ENCODE results near the gene CHPF. TPM values are rescaled to one million over a fixed set of nuclear protein-coding genes. Genes with fewer than 3 reads are reported as not detected.

Gene CHPF
- total RNA-seq, 6 donors from 2014 or later = 41.9 to 125 (median 60.2) TPM

- Histone ChIP-seq H3K4me1 (peaks cover 0 to 24% (median 12%) of the 10 kb centered on the region in 4 donors), H3K9me3 (no peaks in the 10 kb centered on the region), H3K27ac (no peak overlapping the region), H3K27me3 (peaks cover 0 to 4% (median 0%) of the 10 kb centered on the region in 4 donors), H3K4me3 (no peak overlapping the region), H3K36me3 (no peaks in the 10 kb centered on the region)
- ATAC-seq (ENCODE audit: low FRiP score in 2 of 2) (no peak), DNase-seq (no peak)
- 83 to 84% methylated on average over 5 of the region's 5 CpGs for WGBS, 2 donors
- no peak for TF ChIP-seq CTCF (IDR thresholded peaks at IDR 0.05)
- TF ChIP-seq POLR2A (IDR thresholded peaks at IDR 0.05) = no peak
- no peak for TF ChIP-seq POLR2AphosphoS5 (IDR thresholded peaks at IDR 0.05)
- TF ChIP-seq EP300 (IDR thresholded peaks at IDR 0.05) = no peak
These were observed 29.6 kb upstream of the CHPF start for GRCh38 chr2:219573166-219573565.

GRCh38 chr2:219572237-219573001 lies 28.8 kb upstream of the CHPF start, which contains the start of gene INHA:
Gene INHA (plus strand): TSS chr2:219572310. CDS start chr2:219572375, 65 bp downstream.
- peak within 1 kb of the TSS; percentile 72 to 86 (median 82) for H3K27ac ChIP-seq
- TF ChIP-seq EP300 (IDR thresholded peaks at IDR 0.05) (no peak), POLR2A (IDR thresholded peaks at IDR 0.05) (no peak), CTCF (IDR thresholded peaks at IDR 0.05) (no peak), POLR2AphosphoS5 (IDR thresholded peaks at IDR 0.05) (no peak)
- H3K4me3 ChIP-seq = peak within 1 kb of the TSS; percentile 67 to 83 (median 81)
- no peaks in the 10 kb centered on the region for H3K9me3 ChIP-seq
- ATAC-seq (ENCODE audit: low FRiP score in 2 of 2) (no peak), DNase-seq (peak in 1 of 2 donors; percentile 47)
- H3K27me3 ChIP-seq = peaks cover 0 to 4% (median 0%) of the 10 kb centered on the region in 4 donors
- 85 to 88% methylated on average over 8 to 13 of the region's 13 CpGs for WGBS, 2 donors
- H3K4me1 ChIP-seq = peaks cover 0 to 24% (median 12%) of the 10 kb centered on the region in 4 donors
- no peaks in the 10 kb centered on the region for H3K36me3 ChIP-seq

GRCh38 chr2:219571311-219572236 lies 28.0 kb upstream of the CHPF start, which contains the start of gene OBSL1:
Gene OBSL1 (minus strand): TSS chr2:219571539. CDS start chr2:219571232, 307 bp downstream.
- peaks cover 0 to 4% (median 0%) of the 10 kb centered on the region in 4 donors for H3K27me3 ChIP-seq
- ATAC-seq (ENCODE audit: low FRiP score in 2 of 2) = peak; percentile 67 to 72

More at GRCh38 chr2:219571311-219572236, 28.0 kb upstream of the CHPF start, which contains the start of gene OBSL1:
- no peak for TF ChIP-seq POLR2AphosphoS5 (IDR thresholded peaks at IDR 0.05)
- no peak for TF ChIP-seq EP300 (IDR thresholded peaks at IDR 0.05)
- peak in 1 of 4 donors; percentile 32 for TF ChIP-seq POLR2A (IDR thresholded peaks at IDR 0.05)
- TF ChIP-seq CTCF (IDR thresholded peaks at IDR 0.05) = no peak
- DNase-seq = peak; percentile 71 to 91
- no peaks in the 10 kb centered on the region for H3K36me3 ChIP-seq
- H3K9me3 ChIP-seq = no peaks in the 10 kb centered on the region
- peak within 1 kb of the TSS; percentile 67 to 83 (median 81) for H3K4me3 ChIP-seq
- WGBS, 2 donors = 15 to 18% methylated on average over 13 to 28 of the region's 42 CpGs
- peak within 1 kb of the TSS; percentile 72 to 86 (median 82) for H3K27ac ChIP-seq
- H3K4me1 ChIP-seq = peaks cover 0 to 24% (median 12%) of the 10 kb centered on the region in 4 donors

All from upper lobe of left lung (tissue), 6 donors.